ENCODE measurements around the gene NAA60. TPM values are rescaled to one million over a fixed set of nuclear protein-coding genes. Genes with fewer than 3 reads are reported as not detected.

Gene NAA60
- total RNA-seq, 1 donor = 16.6 TPM

DNA sequence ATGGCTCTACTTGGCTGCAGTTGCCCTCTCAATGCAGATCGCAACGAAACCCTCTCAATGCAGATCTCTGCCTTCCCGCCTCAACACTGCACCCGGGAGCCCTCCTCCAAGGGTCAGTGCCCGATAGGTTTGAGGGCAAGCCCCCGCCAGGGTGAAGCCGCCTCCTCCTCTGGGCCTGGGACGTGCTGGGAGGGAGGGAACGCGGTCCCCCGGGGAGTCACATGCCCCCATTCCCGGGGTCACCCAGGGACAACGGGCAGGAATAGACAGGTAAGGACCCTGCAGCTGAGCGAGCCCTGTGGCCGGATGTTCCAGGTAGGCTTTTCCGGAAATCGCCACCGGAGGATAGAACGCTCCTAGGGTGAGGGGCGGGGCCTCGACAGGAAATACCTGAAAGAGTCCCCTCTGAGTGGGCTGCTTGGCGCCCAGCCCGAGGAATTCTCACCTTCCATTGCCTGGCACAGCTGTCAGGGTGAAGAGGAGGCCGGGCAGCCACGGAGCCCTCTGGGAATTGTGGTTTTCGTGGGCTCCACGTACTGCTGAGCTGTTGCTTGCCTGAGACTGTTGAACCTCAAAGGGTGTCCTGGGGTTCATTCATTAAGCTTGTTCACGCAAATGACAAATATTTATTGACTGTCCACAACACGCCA, 29.6 kb upstream of the NAA60 start:
- TF ChIP-seq, protein P1, sequence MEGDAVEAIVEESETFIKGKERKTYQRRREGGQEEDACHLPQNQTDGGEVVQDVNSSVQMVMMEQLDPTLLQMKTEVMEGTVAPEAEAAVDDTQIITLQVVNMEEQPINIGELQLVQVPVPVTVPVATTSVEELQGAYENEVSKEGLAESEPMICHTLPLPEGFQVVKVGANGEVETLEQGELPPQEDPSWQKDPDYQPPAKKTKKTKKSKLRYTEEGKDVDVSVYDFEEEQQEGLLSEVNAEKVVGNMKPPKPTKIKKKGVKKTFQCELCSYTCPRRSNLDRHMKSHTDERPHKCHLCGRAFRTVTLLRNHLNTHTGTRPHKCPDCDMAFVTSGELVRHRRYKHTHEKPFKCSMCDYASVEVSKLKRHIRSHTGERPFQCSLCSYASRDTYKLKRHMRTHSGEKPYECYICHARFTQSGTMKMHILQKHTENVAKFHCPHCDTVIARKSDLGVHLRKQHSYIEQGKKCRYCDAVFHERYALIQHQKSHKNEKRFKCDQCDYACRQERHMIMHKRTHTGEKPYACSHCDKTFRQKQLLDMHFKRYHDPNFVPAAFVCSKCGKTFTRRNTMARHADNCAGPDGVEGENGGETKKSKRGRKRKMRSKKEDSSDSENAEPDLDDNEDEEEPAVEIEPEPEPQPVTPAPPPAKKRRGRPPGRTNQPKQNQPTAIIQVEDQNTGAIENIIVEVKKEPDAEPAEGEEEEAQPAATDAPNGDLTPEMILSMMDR (IDR thresholded peaks at IDR 0.05; ENCODE audit: insufficient read depth, low read length) = no peak
- DNase-seq (ENCODE audit: low read depth) = no peak
- no peak overlapping the region for H3K4me3 ChIP-seq (ENCODE audit: low read depth, low read length)

DNA sequence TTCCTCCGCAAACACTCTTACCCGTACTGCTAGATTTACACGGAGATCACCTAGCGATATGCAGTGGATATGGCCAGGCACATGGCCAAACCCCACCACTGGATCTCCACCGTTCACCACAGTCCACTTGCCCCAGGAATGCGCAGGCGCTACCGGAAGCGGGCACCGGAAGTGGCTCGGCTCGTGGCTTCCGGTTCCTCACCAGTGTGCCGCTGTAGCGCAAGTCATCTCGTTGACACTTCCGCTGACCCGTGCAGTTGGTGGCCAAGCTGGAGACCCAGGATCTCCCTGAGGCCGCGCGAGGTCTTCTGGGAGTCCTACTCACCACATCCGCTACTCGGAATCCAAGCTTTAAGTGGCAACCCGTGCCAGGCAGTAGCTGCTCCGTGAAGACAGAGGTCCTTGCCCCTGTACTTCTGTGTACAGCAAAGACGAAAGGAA, 11.7 kb upstream of the NAA60 start:
- TF ChIP-seq, protein P1 (IDR thresholded peaks at IDR 0.05; ENCODE audit: insufficient read depth, low read length) = no peak
- peak; percentile 36 for DNase-seq (ENCODE audit: low read depth)
- H3K4me3 ChIP-seq (ENCODE audit: low read depth, low read length) = peak overlapping the region; percentile 38

DNA sequence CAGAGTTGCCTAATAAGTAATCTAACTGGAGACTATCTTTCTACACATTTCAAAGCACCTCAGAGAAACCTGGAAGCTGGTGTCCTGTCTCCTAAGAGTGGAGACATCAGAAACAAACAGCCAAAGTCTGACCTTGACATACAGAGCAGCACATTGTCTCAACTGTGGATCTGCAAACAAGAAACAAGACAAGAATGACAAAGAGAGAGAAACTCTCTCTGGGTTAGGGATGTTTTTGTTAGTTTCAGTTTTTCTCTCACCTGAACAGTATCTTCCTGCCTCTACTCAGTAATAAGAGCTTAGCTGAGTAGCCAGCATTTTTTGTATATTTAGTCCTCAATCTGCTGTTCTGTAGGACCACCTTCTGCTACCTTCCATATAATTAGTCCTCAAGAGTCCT, 9.1 kb upstream of the NAA60 start:
- no peak overlapping the region for H3K4me3 ChIP-seq (ENCODE audit: low read depth, low read length)
- DNase-seq (ENCODE audit: low read depth) = no peak
- TF ChIP-seq, protein P1 (IDR thresholded peaks at IDR 0.05; ENCODE audit: insufficient read depth, low read length) = no peak

DNA sequence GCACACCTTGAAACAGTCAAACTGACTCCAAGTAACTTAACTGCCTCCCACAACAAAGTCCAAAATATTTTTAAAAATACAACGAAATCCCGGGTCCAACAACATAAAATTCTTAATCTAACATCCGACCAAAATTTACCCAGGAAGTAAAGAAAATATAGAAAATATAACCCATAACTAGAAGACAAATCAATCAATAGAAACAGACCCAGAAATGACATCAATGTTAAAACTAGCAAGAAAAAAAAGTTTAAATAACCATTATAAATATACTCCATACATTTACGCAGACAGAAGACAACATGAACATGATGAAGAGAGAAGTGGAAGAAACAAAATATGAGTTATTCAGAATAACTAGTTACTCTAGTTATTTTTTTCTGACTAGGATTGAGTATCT, 3.8 kb upstream of the NAA60 start:
- DNase-seq (ENCODE audit: low read depth) = no peak
- no peak overlapping the region for H3K4me3 ChIP-seq (ENCODE audit: low read depth, low read length)
- TF ChIP-seq, protein P1 (IDR thresholded peaks at IDR 0.05; ENCODE audit: insufficient read depth, low read length) = no peak

DNA sequence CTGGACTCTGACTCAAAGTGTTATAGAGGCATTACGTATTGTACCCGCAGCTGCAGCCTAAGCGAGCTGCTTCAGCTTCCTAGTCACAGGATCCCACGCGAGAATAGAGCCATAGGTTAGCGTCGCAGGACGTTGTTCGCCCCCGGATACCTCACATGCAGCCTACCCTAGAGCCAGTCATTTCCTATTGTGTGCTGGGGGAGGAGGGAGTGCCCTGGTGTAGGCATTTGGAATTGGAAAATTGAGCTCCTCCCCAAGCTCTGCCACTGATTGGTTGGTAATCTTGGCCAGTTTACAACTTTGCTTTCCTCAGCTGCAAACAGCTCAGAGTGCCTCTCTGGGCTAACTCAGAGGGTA, 530 bp downstream of the NAA60 start:
- peak; percentile 78 for DNase-seq (ENCODE audit: low read depth)
- TF ChIP-seq, protein P1 (IDR thresholded peaks at IDR 0.05; ENCODE audit: insufficient read depth, low read length) = no peak

DNA sequence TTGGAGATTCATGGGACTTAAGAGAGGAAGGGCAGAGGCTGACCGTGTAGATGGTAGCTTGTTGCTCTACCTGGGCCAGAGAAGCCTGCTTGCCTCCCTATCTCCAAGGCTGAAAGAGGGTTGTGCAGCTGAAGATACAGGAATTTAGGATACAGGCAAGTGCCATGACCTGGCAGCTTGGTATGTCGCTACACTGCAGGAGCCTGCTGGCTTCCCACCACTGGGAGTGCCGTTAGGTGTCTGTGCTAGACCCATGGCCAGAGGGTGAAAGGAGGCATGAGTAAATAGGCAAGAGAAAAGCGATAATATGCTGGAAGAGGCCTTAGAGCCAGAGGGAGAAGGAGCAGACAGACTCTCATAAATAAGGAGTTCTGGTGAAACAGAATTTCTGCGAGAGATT, 10.6 kb downstream of the NAA60 start:
- TF ChIP-seq, protein P1 (IDR thresholded peaks at IDR 0.05; ENCODE audit: insufficient read depth, low read length) = no peak
- no peak for DNase-seq (ENCODE audit: low read depth)
- no peak overlapping the region for H3K4me3 ChIP-seq (ENCODE audit: low read depth, low read length)

More for the DNA sequence above, 530 bp downstream of the NAA60 start:
- H3K4me3 ChIP-seq (ENCODE audit: low read depth, low read length) = peak overlapping the region; percentile 80

DNA sequence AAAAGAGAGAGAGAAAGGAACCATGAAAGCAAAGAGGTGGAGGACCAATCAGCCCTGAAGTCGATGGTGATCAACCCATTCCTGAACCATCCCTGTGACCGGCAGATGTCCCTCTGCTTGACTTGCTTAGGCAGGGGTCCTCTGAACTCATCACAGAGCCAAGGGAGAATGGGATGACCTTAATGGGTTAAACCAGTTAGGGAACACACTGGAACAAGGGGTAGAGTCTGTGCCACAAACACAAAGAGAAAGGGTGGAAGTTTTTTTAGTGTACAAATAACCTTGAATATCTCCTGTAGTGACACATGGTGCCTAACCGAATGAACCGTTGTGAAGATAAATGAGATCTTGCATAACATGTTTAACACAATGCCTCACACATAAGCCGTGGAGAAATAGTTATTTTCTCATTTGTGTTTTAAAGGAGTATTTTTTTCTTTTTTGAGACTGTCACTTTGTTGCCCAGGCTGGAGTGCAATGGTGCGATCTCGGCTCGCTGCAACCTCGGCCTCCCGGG, 11.2 kb downstream of the NAA60 start:
- no peak overlapping the region for H3K4me3 ChIP-seq (ENCODE audit: low read depth, low read length)
- DNase-seq (ENCODE audit: low read depth) = no peak
- TF ChIP-seq, protein P1 (IDR thresholded peaks at IDR 0.05; ENCODE audit: insufficient read depth, low read length) = no peak

Data from fibroblast of the aortic adventitia (primary cell).